ENCODE results near the gene CD79B. TPM values are rescaled to one million over a fixed set of nuclear protein-coding genes. Genes with fewer than 3 reads are reported as not detected.

CD79B gene
- polyA plus RNA-seq, 1 of the 3 experiments (the other 2 are of a cell fraction): 0.10 TPM

GRCh38 chr17:63943745-63944144, 11.6 kb upstream of the CD79B start:
- 69% methylated on average over 9 of the region's 9 CpGs for WGBS (ENCODE audit: low lambda C conversion rate)
- Histone ChIP-seq H3K27me3 (ENCODE audit: insufficient read depth) (no peaks in the 10 kb centered on the region), H3K79me2 (ENCODE audit: insufficient read depth) (no peaks in the 10 kb centered on the region), H4K20me1 (ENCODE audit: insufficient read depth) (no peaks in the 10 kb centered on the region), H3K4me3 (ENCODE audit: low read depth in 2 of 2, low read length in 1 of 2) (no peak overlapping the region), H3K27ac (ENCODE audit: low read depth in 2 of 2, low read length in 1 of 2) (no peak overlapping the region), H3K4me1 (ENCODE audit: control insufficient read depth in 1 of 2, insufficient read depth in 2 of 2, low read depth in 1 of 2, low read length in 1 of 2) (no peaks in the 10 kb centered on the region), H3K4me2 (no peak overlapping the region), H3K9ac (no peak overlapping the region), H3K36me3 (replicated peaks in 1 of 2; ENCODE audit: control insufficient read depth in 1 of 2, insufficient read depth in 2 of 2, low read length in 1 of 2) (no peaks in the 10 kb centered on the region), H2AFZ (ENCODE audit: low read depth) (no peak overlapping the region), H3F3A (replicated peaks; ENCODE audit: insufficient read depth) (no peaks in the 10 kb centered on the region), H3K9me3 (no peaks in the 10 kb centered on the region), H3K9me2 (no peaks in the 10 kb centered on the region)
- TF ChIP-seq SIN3A (IDR thresholded peaks at IDR 0.05; ENCODE audit: borderline replicate concordance, low read depth, low read length): no peak
- TF ChIP-seq CTCF (IDR thresholded peaks at IDR 0.05): peak; percentile 33
- CTCF ChIA-PET: interaction anchor here (0.9 to 1.4 kb wide), 4 partner anchors 9 to 82 kb away, joined by 3 to 5 read pairs (median 4); no protein-coding TSS in a partner anchor
- no peak for DNase-seq
- POLR2A ChIA-PET: no interaction called here

- Histone ChIP-seq H2AFZ (ENCODE audit: low read depth) (no peak overlapping the region), H3K4me3 (ENCODE audit: low read depth in 2 of 2, low read length in 1 of 2) (no peak overlapping the region), H3K9me2 (no peaks in the 10 kb centered on the region), H3K9me3 (no peaks in the 10 kb centered on the region), H3K79me2 (ENCODE audit: insufficient read depth) (no peaks in the 10 kb centered on the region), H3K4me1 (ENCODE audit: control insufficient read depth in 1 of 2, insufficient read depth in 2 of 2, low read depth in 1 of 2, low read length in 1 of 2) (no peaks in the 10 kb centered on the region), H3F3A (replicated peaks; ENCODE audit: insufficient read depth) (no peaks in the 10 kb centered on the region), H3K36me3 (replicated peaks in 1 of 2; ENCODE audit: control insufficient read depth in 1 of 2, insufficient read depth in 2 of 2, low read length in 1 of 2) (no peaks in the 10 kb centered on the region), H3K27ac (ENCODE audit: low read depth in 2 of 2, low read length in 1 of 2) (no peak overlapping the region), H3K9ac (no peak overlapping the region), H3K27me3 (ENCODE audit: insufficient read depth) (no peaks in the 10 kb centered on the region), H3K4me2 (no peak overlapping the region), H4K20me1 (ENCODE audit: insufficient read depth) (no peaks in the 10 kb centered on the region)
- no peak for DNase-seq
- ChIA-PET CTCF (interaction anchor here (1.4 to 3.7 kb wide), 2 partner anchors 11 to 23 kb away, joined by 5 to 24 read pairs; partner anchors contain the start of gene GH1), POLR2A (no interaction called here)
- 75% methylated on average over 21 of the region's 21 CpGs for WGBS (ENCODE audit: low lambda C conversion rate)
- no peak for TF ChIP-seq SIN3A (IDR thresholded peaks at IDR 0.05; ENCODE audit: borderline replicate concordance, low read depth, low read length)
- no peak for TF ChIP-seq SMC3 (IDR thresholded peaks at IDR 0.05; ENCODE audit: low read depth, low read length)
- no peak for TF ChIP-seq ELF1 (IDR thresholded peaks at IDR 0.05)
- TF ChIP-seq RCOR1 (IDR thresholded peaks at IDR 0.05; ENCODE audit: low read length): no peak
- TF ChIP-seq FOXM1 (IDR thresholded peaks at IDR 0.05; ENCODE audit: low read depth): no peak
- TF ChIP-seq GATA2 (CRISPR knock-in tag; IDR thresholded peaks at IDR 0.05): no peak
- TF ChIP-seq ZBTB33 (IDR thresholded peaks at IDR 0.05; ENCODE audit: borderline replicate concordance, low read depth): no peak
- no peak for TF ChIP-seq CHD2 (IDR thresholded peaks at IDR 0.05; ENCODE audit: low read length, partially characterized antibody)
- no peak for TF ChIP-seq REST (IDR thresholded peaks at IDR 0.05; ENCODE audit: low read depth, low read length)
- no peak for TF ChIP-seq NFIC (IDR thresholded peaks at IDR 0.05; ENCODE audit: borderline replicate concordance)
- no peak for TF ChIP-seq CTCF (IDR thresholded peaks at IDR 0.05)
- no peak for TF ChIP-seq TAF1 (IDR thresholded peaks at IDR 0.05; ENCODE audit: borderline replicate concordance, low read depth, low read length)
- TF ChIP-seq RXRA (IDR thresholded peaks at IDR 0.05; ENCODE audit: borderline replicate concordance, low read depth): no peak
- TF ChIP-seq MEF2A (IDR thresholded peaks at IDR 0.05; ENCODE audit: borderline replicate concordance, low read depth): no peak
- TF ChIP-seq RAD21 (IDR thresholded peaks at IDR 0.05; ENCODE audit: low read length): no peak
- TF ChIP-seq MXI1 (IDR thresholded peaks at IDR 0.05; ENCODE audit: low read depth, low read length): no peak
- no peak for TF ChIP-seq RFX5 (IDR thresholded peaks at IDR 0.05; ENCODE audit: low read length)
Observed at GRCh38 chr17:63942309-63942985, 10.3 kb upstream of the CD79B start.
